ENCODE data around the gene RBFA. TPM values are rescaled to one million over a fixed set of nuclear protein-coding genes. Genes with fewer than 3 reads are reported as not detected.

Gene RBFA
- total and polyA plus RNA-seq, 7 donors: 17.9 to 29.0 (median 19.7) TPM

DNA sequence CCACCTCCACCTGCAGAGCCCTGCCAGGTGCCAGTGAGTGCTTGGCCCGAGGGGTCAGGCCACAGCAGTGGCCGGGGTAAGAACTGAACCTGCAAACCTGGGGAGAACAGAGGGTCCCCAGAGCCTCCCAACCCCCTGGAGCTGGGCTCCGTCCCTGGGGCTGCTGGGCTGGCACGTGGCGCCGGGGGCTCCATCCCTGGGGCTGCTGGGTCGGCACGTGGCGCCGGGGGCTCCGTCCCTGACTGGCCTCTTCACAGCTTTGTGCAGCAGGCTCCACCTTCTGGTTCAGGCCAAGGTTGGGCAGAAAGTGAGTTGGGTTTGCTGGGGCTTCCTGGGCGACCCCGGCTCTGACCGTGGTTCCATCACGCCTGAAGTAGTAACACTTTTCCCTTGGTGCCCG, 12.2 kb downstream of the RBFA start:
- H3K27me3 ChIP-seq (ENCODE audit: insufficient read depth in 3 of 3, low read length in 2 of 3): no peaks in the 10 kb centered on the region
- H3K4me3 ChIP-seq: no peak overlapping the region
- DNase-seq (no peak), ATAC-seq (no peak)
- no peaks in the 10 kb centered on the region for H3K9me3 ChIP-seq
- TF ChIP-seq, protein P1, sequence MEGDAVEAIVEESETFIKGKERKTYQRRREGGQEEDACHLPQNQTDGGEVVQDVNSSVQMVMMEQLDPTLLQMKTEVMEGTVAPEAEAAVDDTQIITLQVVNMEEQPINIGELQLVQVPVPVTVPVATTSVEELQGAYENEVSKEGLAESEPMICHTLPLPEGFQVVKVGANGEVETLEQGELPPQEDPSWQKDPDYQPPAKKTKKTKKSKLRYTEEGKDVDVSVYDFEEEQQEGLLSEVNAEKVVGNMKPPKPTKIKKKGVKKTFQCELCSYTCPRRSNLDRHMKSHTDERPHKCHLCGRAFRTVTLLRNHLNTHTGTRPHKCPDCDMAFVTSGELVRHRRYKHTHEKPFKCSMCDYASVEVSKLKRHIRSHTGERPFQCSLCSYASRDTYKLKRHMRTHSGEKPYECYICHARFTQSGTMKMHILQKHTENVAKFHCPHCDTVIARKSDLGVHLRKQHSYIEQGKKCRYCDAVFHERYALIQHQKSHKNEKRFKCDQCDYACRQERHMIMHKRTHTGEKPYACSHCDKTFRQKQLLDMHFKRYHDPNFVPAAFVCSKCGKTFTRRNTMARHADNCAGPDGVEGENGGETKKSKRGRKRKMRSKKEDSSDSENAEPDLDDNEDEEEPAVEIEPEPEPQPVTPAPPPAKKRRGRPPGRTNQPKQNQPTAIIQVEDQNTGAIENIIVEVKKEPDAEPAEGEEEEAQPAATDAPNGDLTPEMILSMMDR (IDR thresholded peaks at IDR 0.05): no peak
- no peak overlapping the region for H3K27ac ChIP-seq
- intact Hi-C loops (cut with DNase I): no loop called here
- no peaks in the 10 kb centered on the region for H3K4me1 ChIP-seq
- 92 to 95% (median 95%) methylated on average over 16 of the region's 16 CpGs for WGBS, 3 donors
- H3K36me3 ChIP-seq (ENCODE audit: insufficient read depth in 1 of 2, low read depth in 1 of 2): peaks cover 3 to 92% of the 10 kb centered on the region in 2 donors

DNA sequence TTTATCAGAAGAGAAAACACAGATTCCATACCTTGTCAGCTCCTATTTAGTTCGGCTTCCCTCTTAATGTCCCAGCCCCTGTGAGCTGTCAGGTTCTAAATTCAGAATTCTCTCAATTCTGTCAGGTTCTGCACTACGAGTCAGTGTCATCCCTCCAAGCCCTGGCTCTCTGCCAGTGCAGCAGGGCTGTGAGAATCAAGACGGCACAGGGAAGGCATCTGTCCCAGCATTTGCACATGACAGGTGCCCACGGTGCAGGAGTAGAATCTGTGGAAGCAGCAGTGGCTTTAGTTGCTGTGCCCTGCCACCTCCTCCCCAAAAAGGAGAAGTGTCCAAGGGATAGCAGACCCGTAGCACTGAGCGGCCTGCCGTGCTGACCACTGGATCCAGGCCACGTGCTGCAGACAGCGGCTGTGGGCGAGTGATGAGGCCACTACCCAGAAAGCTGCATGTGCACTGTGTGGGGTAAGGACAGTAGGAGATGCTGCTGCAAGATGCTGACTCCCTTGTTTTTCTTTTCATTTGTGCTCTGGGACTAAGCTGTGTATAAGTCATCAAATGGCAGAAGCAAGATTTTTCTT, 12.8 kb downstream of the RBFA start:
- no peaks in the 10 kb centered on the region for H3K27me3 ChIP-seq (ENCODE audit: insufficient read depth in 3 of 3, low read length in 2 of 3)
- no peak for ATAC-seq
- TF ChIP-seq, protein P1 (IDR thresholded peaks at IDR 0.05): no peak
- DNase-seq: no peak
- intact Hi-C loops (cut with DNase I): no loop called here
- 62 to 71% (median 63%) methylated on average over 10 of the region's 10 CpGs for WGBS, 3 donors
- no peaks in the 10 kb centered on the region for H3K4me1 ChIP-seq
- no peak overlapping the region for H3K4me3 ChIP-seq
- no peak overlapping the region for H3K27ac ChIP-seq
- peaks cover 3 to 94% of the 10 kb centered on the region in 2 donors for H3K36me3 ChIP-seq (ENCODE audit: insufficient read depth in 1 of 2, low read depth in 1 of 2)
- no peaks in the 10 kb centered on the region for H3K9me3 ChIP-seq

DNA sequence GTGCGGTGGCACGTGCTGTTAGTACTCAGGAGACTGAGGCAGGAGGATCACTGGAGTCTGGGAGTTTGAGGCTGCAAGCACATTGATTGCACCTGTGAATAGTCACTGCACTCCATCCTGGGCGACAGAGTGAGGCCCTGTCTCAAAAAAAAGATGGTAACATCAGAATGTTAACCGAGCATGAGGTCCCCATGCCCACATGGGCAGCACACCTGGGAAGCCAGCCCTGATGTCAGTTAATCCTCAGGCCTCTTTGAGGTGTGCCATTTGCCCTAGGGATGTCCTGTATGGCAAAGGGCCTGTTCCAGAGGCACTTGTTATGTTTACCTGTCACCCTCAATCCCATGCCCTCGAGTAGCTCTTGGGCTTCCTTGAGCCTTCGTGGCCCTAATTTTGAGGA, 16.6 kb downstream of the RBFA start:
- intact Hi-C loops (cut with DNase I): no loop called here
- no peak for DNase-seq
- no peak overlapping the region for H3K27ac ChIP-seq
- no peak overlapping the region for H3K4me3 ChIP-seq
- no peak for ATAC-seq
- no peaks in the 10 kb centered on the region for H3K27me3 ChIP-seq (ENCODE audit: insufficient read depth in 3 of 3, low read length in 2 of 3)
- no peaks in the 10 kb centered on the region for H3K4me1 ChIP-seq
- 98 to 99% (median 98%) methylated on average over 6 of the region's 6 CpGs for WGBS, 3 donors
- peaks cover 0 to 58% of the 10 kb centered on the region in 2 donors for H3K36me3 ChIP-seq (ENCODE audit: insufficient read depth in 1 of 2, low read depth in 1 of 2)
- peaks cover 15% of the 10 kb centered on the region for H3K9me3 ChIP-seq
- TF ChIP-seq, protein P1 (IDR thresholded peaks at IDR 0.05): no peak

DNA sequence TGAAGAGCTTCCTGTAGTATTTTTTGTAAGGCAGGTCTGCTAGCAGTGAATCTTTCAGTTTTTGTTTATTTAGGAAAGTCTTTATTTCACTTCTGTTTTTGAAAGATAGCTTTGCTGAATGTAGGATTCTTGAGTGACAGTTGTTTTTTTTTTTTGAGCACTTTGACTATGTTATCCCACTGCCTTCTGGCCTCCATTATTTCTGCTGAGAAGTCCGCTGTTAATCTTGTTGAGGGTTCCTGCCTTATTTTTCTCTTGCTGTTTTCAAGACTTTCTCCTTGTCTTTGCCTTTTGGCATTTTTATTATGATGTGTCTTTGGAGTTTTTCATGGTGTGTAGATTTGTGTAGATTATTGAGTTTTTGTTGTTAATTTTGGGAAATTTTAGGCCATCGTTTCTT, 21.9 kb downstream of the RBFA start:
- TF ChIP-seq, protein P1 (IDR thresholded peaks at IDR 0.05): no peak
- Histone ChIP-seq H3K36me3 (ENCODE audit: insufficient read depth in 1 of 2, low read depth in 1 of 2) (peaks cover 0 to 11% of the 10 kb centered on the region in 2 donors), H3K4me3 (no peak overlapping the region), H3K9me3 (peaks cover 27% of the 10 kb centered on the region), H3K27ac (no peak overlapping the region), H3K4me1 (no peaks in the 10 kb centered on the region), H3K27me3 (ENCODE audit: insufficient read depth in 3 of 3, low read length in 2 of 3) (no peaks in the 10 kb centered on the region)
- ATAC-seq (no peak), DNase-seq (no peak)
- WGBS, 3 donors: 95 to 98% (median 96%) methylated on average over 2 of the region's 2 CpGs
- intact Hi-C loops (cut with DNase I): no loop called here

DNA sequence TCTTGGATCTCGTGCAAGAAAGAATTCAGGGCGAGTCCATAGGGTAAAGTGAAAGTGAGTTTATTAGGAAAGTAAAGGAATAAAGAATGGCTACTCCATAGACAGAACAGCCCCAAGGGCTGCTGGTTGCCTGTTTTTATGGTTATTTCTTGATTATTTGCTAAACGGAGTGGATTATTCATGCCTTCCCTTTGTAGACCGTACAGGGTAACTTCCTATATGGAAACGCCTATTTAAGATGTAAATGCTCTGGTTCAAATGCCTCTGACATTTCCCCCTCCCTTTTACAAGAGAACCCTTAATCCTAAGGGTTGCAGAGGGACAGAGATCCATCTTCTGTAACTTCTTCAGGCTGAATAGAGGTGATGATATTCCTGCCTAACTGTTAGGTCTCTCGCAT, 25.7 kb downstream of the RBFA start:
- ATAC-seq (no peak), DNase-seq (no peak)
- Histone ChIP-seq H3K27ac (no peak overlapping the region), H3K9me3 (peaks cover 19% of the 10 kb centered on the region), H3K4me3 (no peak overlapping the region), H3K36me3 (ENCODE audit: insufficient read depth in 1 of 2, low read depth in 1 of 2) (no peaks in the 10 kb centered on the region), H3K27me3 (ENCODE audit: insufficient read depth in 3 of 3, low read length in 2 of 3) (no peaks in the 10 kb centered on the region), H3K4me1 (no peaks in the 10 kb centered on the region)
- TF ChIP-seq, protein P1 (IDR thresholded peaks at IDR 0.05): no peak
- 79 to 83% (median 81%) methylated on average over 6 of the region's 6 CpGs for WGBS, 3 donors
- intact Hi-C loops (cut with DNase I): no loop called here
